Stimulated activated CD8-positive, alpha-beta memory T cell treated with anti-CD3 and anti-CD28 coated beads, Interleukin-4, amount 100 ng/mL, for 24 hours (primary cell): ENCODE data around the gene CDC16.
A peak's percentile ranks its signal among the peaks of the same experiment; 100 is the strongest.
"Not testable (repeated sequence)": the region's sequence is repeated elsewhere in the genome, so short reads cannot be mapped to it uniquely, and the experiment has no call there.

ENCODE experiments used
- DNase-seq: peaks from one replicate; pipeline ENCODE4 v3.0.0-alpha.2; 2020; ENCODE audit warnings: low read depth

Gene CDC16

GRCh38 chr13:114263578-114263977, 28.9 kb downstream of the CDC16 start:
- no peak for DNase-seq

GRCh38 chr13:114264313-114264712, 29.6 kb downstream of the CDC16 start:
- DNase-seq: not testable (repeated sequence)

- DNase-seq: no peak
These were observed 30.4 kb downstream of the CDC16 start for GRCh38 chr13:114264886-114265611.

GRCh38 chr13:114266241-114266640, 31.5 kb downstream of the CDC16 start:
- DNase-seq: no peak

- DNase-seq: no peak
These were observed 33.9 kb downstream of the CDC16 start for GRCh38 chr13:114268344-114269280.

GRCh38 chr13:114269281-114269770, 34.6 kb downstream of the CDC16 start:
- DNase-seq: no peak

- no peak for DNase-seq
These were observed 38.3 kb downstream of the CDC16 start for GRCh38 chr13:114272977-114273376.

GRCh38 chr13:114275304-114275703, 40.6 kb downstream of the CDC16 start:
- no peak for DNase-seq

GRCh38 chr13:114279146-114279545, 44.4 kb downstream of the CDC16 start:
- DNase-seq: no peak

GRCh38 chr13:114279758-114280355, 45.2 kb downstream of the CDC16 start:
- no peak for DNase-seq

GRCh38 chr13:114281351-114282040, 46.8 kb downstream of the CDC16 start, which contains the start of gene UPF3A:
Gene UPF3A, plus strand, starts transcription at chr13:114281601. Its CDS starts 39 bp downstream, at chr13:114281640.
- DNase-seq: peak; percentile 80

- peak; percentile 60 for DNase-seq
These were observed 47.5 kb downstream of the CDC16 start for GRCh38 chr13:114282041-114282670.

GRCh38 chr13:114283576-114283975, 48.9 kb downstream of the CDC16 start:
- no peak for DNase-seq

- DNase-seq: no peak
These were observed 50.0 kb downstream of the CDC16 start for GRCh38 chr13:114284680-114285079.

- DNase-seq: no peak
These were observed 50.6 kb downstream of the CDC16 start for GRCh38 chr13:114285166-114285808.

GRCh38 chr13:114286808-114287207, 52.1 kb downstream of the CDC16 start:
- DNase-seq: no peak

- DNase-seq: no peak
These were observed 53.5 kb downstream of the CDC16 start for GRCh38 chr13:114288157-114288591.

- DNase-seq: no peak
These were observed 61.8 kb downstream of the CDC16 start for GRCh38 chr13:114296448-114296847.

- no peak for DNase-seq
These were observed 62.2 kb downstream of the CDC16 start for GRCh38 chr13:114296902-114297301.

- no peak for DNase-seq
These were observed 64.2 kb downstream of the CDC16 start for GRCh38 chr13:114298866-114299265.
